Activated CD4-positive, alpha-beta T cell treated with anti-CD3 and anti-CD28 coated beads, Interleukin-2, amount 10 ng/mL, durations not matched to agents 7 days and 5 days (primary cell): ENCODE results near the gene MYL6B. TPM values are rescaled to one million over a fixed set of nuclear protein-coding genes. Genes with fewer than 3 reads are reported as not detected.

Source experiments
- CTCF ChIA-PET: fragments of 350-600 bp; sonication (Branson Sonifier 250); formaldehyde crosslinking; loops from one replicate; lab custom pipeline; 2021; ENCODE audit warnings: antibody characterized with exemption; lab: Charles Lee
- POLR2A ChIA-PET: fragments of 350-600 bp; sonication (Branson Sonifier 250); formaldehyde crosslinking; loops from one replicate; lab custom pipeline; 2021; ENCODE audit warnings: antibody characterized with exemption; lab: Charles Lee
- DNase-seq: peaks from one replicate; pipeline ENCODE4 v3.0.0-alpha.2; 2020
- H3K27ac Mint-ChIP-seq: one replicate; pipeline ENCODE4 v1.8.0; 2021; ENCODE audit warnings: mild to moderate bottlenecking, moderate library complexity, mixed read lengths
- H3K27me3 Mint-ChIP-seq: one replicate; pipeline ENCODE4 v1.8.0; 2021; ENCODE audit warnings: mixed read lengths
- H3K36me3 Mint-ChIP-seq: one replicate; pipeline ENCODE4 v1.8.0; 2021; ENCODE audit warnings: low read depth, mixed read lengths
- H3K4me1 Mint-ChIP-seq: one replicate; pipeline ENCODE4 v1.8.0; 2021; ENCODE audit warnings: mixed read lengths
- H3K4me3 Mint-ChIP-seq: one replicate; pipeline ENCODE4 v1.8.0; 2021; ENCODE audit warnings: mild to moderate bottlenecking, moderate library complexity, mixed read lengths
- H3K9me3 Mint-ChIP-seq: one replicate; pipeline ENCODE4 v1.8.0; 2021; ENCODE audit warnings: mixed read lengths
- total RNA-seq, 2 experiments: library from RNA; stranded (reverse); gene quantifications; one replicate each; pipeline ENCODE4 v1.2.3, GENCODE V29; 2021

The MYL6B gene
- total RNA-seq, 2 experiments from 2014 or later: 56.6 to 63.4 TPM

GRCh38 chr12:56126732-56127239 lies 25.6 kb upstream of the MYL6B start:
- ChIA-PET CTCF (interaction anchor here (0.6 to 6.5 kb wide), 22 partner anchors 9 to 354 kb away, joined by 3 to 79 read pairs (median 4); partner anchors contain the start of genes MYL6B, PA2G4, RNF41 and RPL41), POLR2A (interaction anchor here (2.3 kb wide), 1 partner anchor 9 kb away, joined by 12 read pairs; the partner anchor contains the start of gene ZC3H10)
- no peak for DNase-seq
- H3K27ac Mint-ChIP-seq: peak overlapping the region; percentile 93
- peaks cover 6% of the 10 kb centered on the region for H3K9me3 Mint-ChIP-seq
- peaks cover 62% of the 10 kb centered on the region for H3K4me1 Mint-ChIP-seq
- H3K27me3 Mint-ChIP-seq: no peaks in the 10 kb centered on the region
- peaks cover 32% of the 10 kb centered on the region for H3K36me3 Mint-ChIP-seq
- peak overlapping the region; percentile 91 for H3K4me3 Mint-ChIP-seq

DNA sequence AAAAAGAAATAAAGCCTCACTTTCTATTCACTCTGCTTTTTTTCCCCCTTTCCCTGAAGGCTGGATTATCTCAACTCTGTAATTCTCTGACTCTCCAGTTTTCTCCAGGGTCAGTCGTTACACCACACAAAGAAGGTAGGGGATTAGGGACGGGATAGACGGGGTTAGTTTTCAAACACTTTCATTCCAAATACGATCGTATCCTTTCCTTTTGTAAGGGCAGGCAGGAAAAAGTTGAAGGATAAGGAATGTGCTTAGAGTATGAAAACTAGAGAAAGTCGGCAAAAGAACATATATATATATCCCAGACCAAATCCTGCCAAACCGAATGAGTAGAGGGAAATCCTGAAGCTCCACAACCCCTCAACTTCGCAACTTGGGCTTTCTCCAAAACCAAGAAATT lies 24.9 kb upstream of the MYL6B start:
- CTCF ChIA-PET: interaction anchor here (0.6 to 6.5 kb wide), 17 partner anchors 8 to 188 kb away, joined by 3 to 79 read pairs (median 7); partner anchors contain the start of genes ANKRD52, MYL6B, RNF41 and RPL41
- Mint-ChIP-seq H3K27me3 (no peaks in the 10 kb centered on the region), H3K4me3 (peak overlapping the region; percentile 91), H3K36me3 (peaks cover 39% of the 10 kb centered on the region), H3K4me1 (peaks cover 69% of the 10 kb centered on the region), H3K27ac (peak overlapping the region; percentile 93), H3K9me3 (peaks cover 6% of the 10 kb centered on the region)
- DNase-seq: no peak
- POLR2A ChIA-PET: interaction anchor here (0.6 to 2.3 kb wide), 4 partner anchors 10 to 78 kb away, joined by 3 to 12 read pairs (median 7); partner anchors contain the start of genes MYL6 and ZC3H10

DNA sequence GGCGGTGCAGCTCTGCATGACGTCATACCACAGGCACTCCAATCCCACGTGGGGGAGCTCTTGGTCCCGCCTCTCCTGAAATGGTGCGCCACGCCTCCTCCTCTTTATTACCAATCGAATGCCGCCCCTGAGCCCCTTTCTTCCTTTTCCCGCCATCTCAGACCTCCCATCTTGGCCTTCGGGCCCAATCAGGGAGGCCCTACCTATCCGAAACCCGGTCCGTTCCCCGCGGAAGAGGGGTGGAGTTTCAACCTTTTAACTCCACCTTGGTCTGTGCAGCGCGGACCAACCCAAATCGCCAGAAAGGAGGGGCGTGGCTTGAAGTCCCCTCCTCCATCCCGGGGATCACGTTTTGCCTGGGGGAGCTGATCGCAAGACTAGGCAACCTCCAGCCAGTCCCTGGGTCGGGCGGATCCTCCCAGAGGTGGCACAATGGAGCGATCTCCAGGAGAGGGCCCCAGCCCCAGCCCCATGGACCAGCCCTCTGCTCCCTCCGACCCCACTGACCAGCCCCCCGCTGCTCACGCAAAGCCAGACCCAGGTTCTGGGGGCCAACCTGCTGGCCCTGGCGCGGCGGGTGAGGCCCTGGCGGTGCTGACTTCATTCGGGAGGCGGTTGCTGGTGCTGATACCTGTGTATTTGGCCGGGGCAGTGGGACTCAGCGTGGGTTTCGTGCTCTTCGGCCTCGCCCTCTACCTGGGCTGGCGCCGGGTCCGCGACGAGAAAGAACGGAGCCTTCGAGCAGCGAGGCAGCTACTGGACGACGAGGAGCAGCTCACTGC lies 24.3 kb upstream of the MYL6B start, which contains the start of gene ESYT1:
ESYT1 (plus strand) TSS at position 380 of the 782 bp plus-strand sequence; CDS start at position 433, 53 bp downstream.
- CTCF ChIA-PET: interaction anchor here (0.6 to 6.5 kb wide), 20 partner anchors 8 to 336 kb away, joined by 3 to 79 read pairs (median 4); partner anchors contain the start of genes ANKRD52, MYL6B, RNF41 and RPL41

GRCh38 chr12:56128670-56129205 lies 23.6 kb upstream of the MYL6B start:
- ChIA-PET CTCF (interaction anchor here (0.7 to 6.5 kb wide), 15 partner anchors 9 to 336 kb away, joined by 3 to 79 read pairs (median 7); partner anchors contain the start of genes ANKRD52, MYL6B, RNF41 and RPL41), POLR2A (interaction anchor here (0.6 to 2.3 kb wide), 7 partner anchors 11 to 500 kb away, joined by 3 to 12 read pairs (median 8); partner anchors contain the start of genes MYL6, PA2G4, SMARCC2 and ZC3H10)
- Mint-ChIP-seq H3K9me3 (peaks cover 6% of the 10 kb centered on the region), H3K27me3 (no peaks in the 10 kb centered on the region), H3K27ac (peak overlapping the region; percentile 93), H3K4me1 (peaks cover 74% of the 10 kb centered on the region), H3K4me3 (peak overlapping the region; percentile 91), H3K36me3 (peaks cover 50% of the 10 kb centered on the region)
- DNase-seq: no peak

More for the DNA sequence above, 24.3 kb upstream of the MYL6B start, which contains the start of gene ESYT1:
- POLR2A ChIA-PET: interaction anchor here (0.6 to 2.3 kb wide), 8 partner anchors 10 to 500 kb away, joined by 3 to 12 read pairs (median 7); partner anchors contain the start of genes MYL6, PA2G4, SMARCC2 and ZC3H10
- peaks cover 72% of the 10 kb centered on the region for H3K4me1 Mint-ChIP-seq
- peak within 1 kb of the TSS; percentile 93 for H3K27ac Mint-ChIP-seq
- peaks cover 44% of the 10 kb centered on the region for H3K36me3 Mint-ChIP-seq
- H3K4me3 Mint-ChIP-seq: peak within 1 kb of the TSS; percentile 91
- H3K27me3 Mint-ChIP-seq: no peaks in the 10 kb centered on the region
- peaks cover 6% of the 10 kb centered on the region for H3K9me3 Mint-ChIP-seq
- DNase-seq: peak; percentile 99

- Mint-ChIP-seq H3K27ac (peak overlapping the region; percentile 93), H3K27me3 (no peaks in the 10 kb centered on the region), H3K4me1 (peaks cover 73% of the 10 kb centered on the region), H3K9me3 (peaks cover 6% of the 10 kb centered on the region), H3K4me3 (peak overlapping the region; percentile 91), H3K36me3 (peaks cover 55% of the 10 kb centered on the region)
- POLR2A ChIA-PET: no interaction called here
- peak; percentile 85 for DNase-seq
- CTCF ChIA-PET: interaction anchor here (0.7 to 6.1 kb wide), 8 partner anchors 8 to 335 kb away, joined by 3 to 48 read pairs (median 8); partner anchors contain the start of genes MYL6B, RPL41, SMARCC2 and ZC3H10
These were observed 23.0 kb upstream of the MYL6B start for GRCh38 chr12:56129206-56129941.

DNA sequence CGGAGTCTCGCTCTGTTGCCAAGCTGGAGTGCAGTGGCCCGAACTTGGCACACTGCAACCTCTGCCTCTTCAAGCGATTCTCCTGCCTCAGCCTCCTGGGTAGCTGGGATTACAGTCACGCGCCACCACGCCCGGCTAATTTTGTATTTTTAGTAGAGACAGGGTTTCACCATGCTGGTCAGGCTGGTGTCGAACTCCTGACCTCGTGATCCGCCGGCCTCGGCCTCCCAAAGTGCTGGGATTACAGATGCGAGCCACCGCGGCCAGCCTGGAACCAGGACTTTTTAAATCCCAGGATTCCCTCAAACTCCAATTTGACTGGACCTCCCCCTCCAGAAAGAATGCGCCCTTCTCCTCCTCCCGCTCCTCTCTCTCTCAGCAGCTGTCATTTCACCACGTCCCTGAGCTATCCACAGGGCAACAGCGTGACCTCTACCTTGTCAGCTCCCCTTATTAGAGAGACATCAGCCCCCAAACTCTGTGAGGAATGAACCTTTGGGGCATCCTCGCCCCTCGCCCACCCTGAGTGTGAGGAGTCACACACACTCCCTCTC lies 22.4 kb upstream of the MYL6B start:
- ChIA-PET POLR2A (no interaction called here), CTCF (interaction anchor here (2.1 to 6.1 kb wide), 2 partner anchors 12 to 60 kb away, joined by 7 to 48 read pairs; partner anchors contain the start of genes RPL41, SMARCC2 and ZC3H10)
- H3K27me3 Mint-ChIP-seq: no peaks in the 10 kb centered on the region
- peaks cover 66% of the 10 kb centered on the region for H3K4me1 Mint-ChIP-seq
- peaks cover 6% of the 10 kb centered on the region for H3K9me3 Mint-ChIP-seq
- peak overlapping the region; percentile 91 for H3K4me3 Mint-ChIP-seq
- peaks cover 55% of the 10 kb centered on the region for H3K36me3 Mint-ChIP-seq
- no peak for DNase-seq
- peak overlapping the region; percentile 93 for H3K27ac Mint-ChIP-seq

DNA sequence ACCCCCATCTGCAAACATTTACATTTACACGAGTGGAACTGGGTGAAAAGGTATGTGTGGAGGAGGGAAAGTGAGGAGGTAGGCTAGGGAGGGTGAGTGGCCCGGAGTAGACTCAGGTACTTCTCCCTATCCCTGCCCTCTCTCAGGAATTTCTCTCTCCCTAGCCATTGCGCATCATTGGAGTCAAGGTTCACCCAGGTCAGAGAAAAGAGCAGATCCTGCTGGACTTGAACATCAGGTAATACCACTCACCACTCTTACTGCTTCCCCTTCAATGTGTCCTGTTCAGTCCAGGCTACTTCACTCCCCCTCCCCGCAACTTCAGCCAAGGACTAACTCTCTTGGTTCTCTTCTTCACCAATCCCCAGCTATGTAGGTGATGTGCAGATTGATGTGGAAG lies 21.5 kb upstream of the MYL6B start:
- ChIA-PET CTCF (interaction anchor here (2.1 to 6.1 kb wide), 2 partner anchors 13 to 59 kb away, joined by 7 to 48 read pairs; partner anchors contain the start of genes RPL41, SMARCC2 and ZC3H10), POLR2A (no interaction called here)
- H3K27ac Mint-ChIP-seq: peak overlapping the region; percentile 93
- peaks cover 6% of the 10 kb centered on the region for H3K9me3 Mint-ChIP-seq
- H3K36me3 Mint-ChIP-seq: peaks cover 60% of the 10 kb centered on the region
- peak overlapping the region; percentile 91 for H3K4me3 Mint-ChIP-seq
- H3K4me1 Mint-ChIP-seq: peaks cover 66% of the 10 kb centered on the region
- DNase-seq: no peak
- H3K27me3 Mint-ChIP-seq: no peaks in the 10 kb centered on the region

GRCh38 chr12:56134897-56135296 lies 17.5 kb upstream of the MYL6B start:
- Mint-ChIP-seq H3K4me3 (no peak overlapping the region), H3K4me1 (peaks cover 75% of the 10 kb centered on the region), H3K9me3 (peaks cover 8% of the 10 kb centered on the region), H3K27me3 (no peaks in the 10 kb centered on the region), H3K36me3 (peaks cover 90% of the 10 kb centered on the region), H3K27ac (peak overlapping the region; percentile 13)
- no peak for DNase-seq
- ChIA-PET POLR2A (no interaction called here), CTCF (interaction anchor here (1.1 to 2.6 kb wide), 2 partner anchors 17 to 132 kb away, joined by 3 to 8 read pairs; partner anchors contain the start of genes COQ10A and MYL6B)

DNA sequence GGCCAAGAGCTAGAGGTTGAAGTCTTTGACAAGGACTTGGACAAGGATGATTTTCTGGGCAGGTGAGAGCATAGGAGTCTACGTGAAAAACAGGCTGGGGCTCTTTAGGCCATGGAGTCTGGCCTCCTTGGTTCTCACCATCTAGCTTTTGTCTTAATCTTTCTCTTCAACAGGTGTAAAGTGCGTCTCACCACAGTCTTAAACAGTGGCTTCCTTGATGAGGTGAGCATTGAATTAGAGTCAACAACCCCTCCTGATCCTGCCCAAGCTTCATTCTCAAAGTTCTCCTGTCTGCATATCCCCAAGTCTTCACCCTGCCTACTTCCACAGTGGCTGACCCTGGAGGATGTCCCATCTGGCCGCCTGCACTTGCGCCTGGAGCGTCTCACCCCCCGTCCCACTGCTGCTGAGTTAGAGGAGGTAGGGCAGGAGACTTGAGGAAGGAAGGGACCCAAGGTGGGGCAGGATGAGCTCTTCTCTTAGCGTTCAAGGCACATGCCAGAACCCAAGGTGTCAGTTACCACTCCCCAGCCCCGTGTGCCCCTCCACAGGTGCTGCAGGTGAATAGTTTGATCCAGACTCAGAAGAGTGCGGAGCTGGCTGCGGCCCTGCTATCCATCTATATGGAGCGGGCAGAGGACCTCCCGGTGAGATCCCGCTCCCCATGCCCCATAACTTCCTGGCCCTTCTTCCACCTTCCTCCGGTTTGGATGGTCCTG lies 14.4 kb upstream of the MYL6B start:
- Mint-ChIP-seq H3K27me3 (no peaks in the 10 kb centered on the region), H3K27ac (peak overlapping the region; percentile 83), H3K4me3 (no peak overlapping the region), H3K36me3 (peaks cover 83% of the 10 kb centered on the region), H3K4me1 (peaks cover 68% of the 10 kb centered on the region), H3K9me3 (peaks cover 2% of the 10 kb centered on the region)
- ChIA-PET POLR2A (interaction anchor here (0.9 kb wide), 1 partner anchor 21 kb away, joined by 3 read pairs; no protein-coding TSS in a partner anchor), CTCF (interaction anchor here (0.6 to 2.7 kb wide), 8 partner anchors 10 to 146 kb away, joined by 3 to 8 read pairs (median 5); partner anchors contain the start of genes ANKRD52, ESYT1, MYL6B and ZC3H10)
- DNase-seq: no peak

GRCh38 chr12:56141946-56142784 lies 10.2 kb upstream of the MYL6B start:
- ChIA-PET CTCF (interaction anchor here (1.2 to 2.4 kb wide), 6 partner anchors 9 to 47 kb away, joined by 3 to 9 read pairs (median 5); partner anchors contain the start of genes MYL6B and SMARCC2), POLR2A (no interaction called here)
- Mint-ChIP-seq H3K4me3 (no peak overlapping the region), H3K9me3 (peaks cover 2% of the 10 kb centered on the region), H3K36me3 (peaks cover 76% of the 10 kb centered on the region), H3K4me1 (peaks cover 57% of the 10 kb centered on the region), H3K27ac (no peak overlapping the region), H3K27me3 (no peaks in the 10 kb centered on the region)
- DNase-seq: no peak
